Adrenal gland (tissue), 12 donors: Measurements from ENCODE around the gene PACS1. TPM values are rescaled to one million over a fixed set of nuclear protein-coding genes. Genes with fewer than 3 reads are reported as not detected.
A peak's percentile ranks its signal among the peaks of the same experiment; 100 is the strongest.

Experiments
- DNase-seq, 7 donors: peaks; one replicate each; pipeline ENCODE4 v3.0.0-alpha.2; 2019 to 2020
- H3K27ac ChIP-seq, 5 donors: fragments of 200-600 bp; sonication (generic) in 4 of 5; 1 replicate in 3 of 5; 2 replicates in 2 of 5; pipeline versions ENCODE4 v1.5.1 to v1.8.0; 2016 to 2020; ENCODE audit warnings: mild to moderate bottlenecking in 1 of 5
- H3K27me3 ChIP-seq: fragments of 200-600 bp; 2 replicates; pipeline ENCODE4 v1.8.0; 2021
- H3K36me3 ChIP-seq, 2 donors: fragments of 200-600 bp; replicated peaks in 1 of 2; 1 replicate in 1 of 2; 2 replicates in 1 of 2; pipeline versions ENCODE4 v1.5.1 to v1.8.0; 2018 to 2022
- H3K4me1 ChIP-seq, 2 donors: fragments of 200-600 bp; replicated peaks in 1 of 2; 1 replicate in 1 of 2; 2 replicates in 1 of 2; pipeline versions ENCODE4 v1.5.1 to v1.8.0; 2018 to 2021
- H3K4me3 ChIP-seq, 4 donors: fragments of 200-600 bp; sonication (generic) in 3 of 4; one replicate each; pipeline ENCODE4 v1.5.1; 2016 to 2018
- H3K9me3 ChIP-seq, 3 donors: fragments of 200-600 bp; sonication (generic) in 1 of 3; replicated peaks in 1 of 3; 1 replicate in 2 of 3; 2 replicates in 1 of 3; pipeline versions ENCODE4 v1.5.1 to v1.8.0; 2016 to 2021
- POLR2A ChIP-seq, 2 donors: fragments of 450-650 bp; IDR thresholded peaks; one replicate each; pipeline ENCODE4 v1.6.1; 2017; ENCODE audit warnings: antibody characterized with exemption in 2 of 2, mild to moderate bottlenecking in 2 of 2, moderate library complexity in 1 of 2
- WGBS, 4 donors: extraction: QIAGEN DNeasy Blood & Tissue Kit in 2 of 4; methylation state at CpG; one replicate each; pipeline versions ENCODE4 v1.1.5 to v1.1.7; 2013 to 2017; 5-methylcytosine and 5-hydroxymethylcytosine counted together
- intact Hi-C, 2 donors: fragments of 100-400 bp; cut with DNase I; formaldehyde crosslinking; loops; one replicate each; pipeline versions ENCODE4 v1.14.1 to v1.15.0; 2022 to 2023
- polyA plus RNA-seq, 3 donors: library from polyadenylated mRNA; stranded (reverse); fragments of 200-250 nt in 2 of 3; fragments of 350-450 nt in 1 of 3; fragmentation: Illumina TruSeq in 1 of 3; extraction: RNeasy Lipid Tissue Mini Kit (QIAGEN cat#74804) in 1 of 3; gene quantifications; one replicate each; pipeline ENCODE4 v1.2.3, GENCODE V29; 2013 to 2014
- total RNA-seq, 9 donors: library from RNA; depleted of rRNA in 4 of 9; stranded (reverse); fragments of >200 nt in 4 of 9; fragments of 120-200 nt in 1 of 9; fragmentation: NEBNext Ultra II Directional in 1 of 9; extraction: Animal tissue kit (Norgen Biotek cat#: 25700) in 1 of 9; gene quantifications; one replicate each; pipeline versions ENCODE4 v1.1.0 to v1.2.4, GENCODE V29; 2013 to 2023
- TF ChIP-seq, protein P1 (sequence below), 6 experiments: fragments of 450-650 bp in 4 of 6; fragments of 200-600 bp in 2 of 6; sonication (generic) in 1 of 6; IDR thresholded peaks; 1 replicate in 5 of 6; 2 replicates in 1 of 6; pipeline versions ENCODE4 v1.5.1 to v1.8.0; 2016 to 2021; ENCODE audit warnings: antibody characterized with exemption in 6 of 6, mild to moderate bottlenecking in 2 of 6, moderate library complexity in 1 of 6
- donor health status: healthy with polysubstance abuse.
- donor health status: Bipolar disorder and iron deficiency.
- donor health status: DM: yes; HTN: yes; CAD: no.
- donor health status: DM: no; HTN: no; CAD: no.
- donor health status: DM: no; HTN: no; CAD: no.
- donor health status: DM: yes; HTN: yes; CAD: no.

Gene PACS1
- total and polyA plus RNA-seq, 12 donors: 21.1 to 60.5 (median 38.2) TPM

DNA sequence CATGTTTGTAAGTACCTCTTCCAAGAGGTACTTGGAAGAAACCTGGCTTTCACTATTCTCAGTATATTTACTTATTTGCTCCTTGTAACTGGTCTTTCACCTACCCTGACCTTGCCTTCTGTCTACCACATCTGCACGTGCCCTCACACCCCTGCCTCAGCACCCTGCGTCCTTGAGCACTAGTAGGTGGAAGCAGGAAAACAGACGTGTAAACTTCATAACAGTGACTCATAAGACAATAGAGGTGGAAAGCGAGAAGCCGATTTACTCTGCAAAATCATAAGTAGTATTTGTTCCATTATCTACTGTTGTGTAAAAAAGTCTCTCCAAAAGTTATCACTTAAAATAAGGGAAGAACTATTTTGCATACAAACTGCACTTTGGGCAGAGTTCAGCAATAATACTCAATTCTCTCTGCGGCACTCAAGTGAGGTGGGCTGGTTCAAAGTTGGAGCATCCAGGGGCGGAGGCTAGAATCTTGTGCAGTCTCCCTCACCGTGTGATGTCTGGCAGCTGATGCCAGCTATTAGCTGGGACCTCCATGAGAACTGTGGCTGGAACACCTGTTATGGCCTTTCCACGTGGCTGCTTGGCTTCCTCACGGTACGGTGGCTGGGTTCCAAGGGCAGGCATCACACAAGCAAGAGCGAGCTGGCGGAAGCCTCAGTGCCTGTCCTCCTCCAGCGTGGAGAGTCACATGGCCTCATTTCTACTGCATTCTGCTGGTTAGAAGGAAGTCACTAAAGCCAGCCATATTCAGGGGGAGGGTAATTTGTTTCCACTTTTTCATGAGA lies 30.4 kb downstream of the PACS1 start:
- TF ChIP-seq, protein P1, sequence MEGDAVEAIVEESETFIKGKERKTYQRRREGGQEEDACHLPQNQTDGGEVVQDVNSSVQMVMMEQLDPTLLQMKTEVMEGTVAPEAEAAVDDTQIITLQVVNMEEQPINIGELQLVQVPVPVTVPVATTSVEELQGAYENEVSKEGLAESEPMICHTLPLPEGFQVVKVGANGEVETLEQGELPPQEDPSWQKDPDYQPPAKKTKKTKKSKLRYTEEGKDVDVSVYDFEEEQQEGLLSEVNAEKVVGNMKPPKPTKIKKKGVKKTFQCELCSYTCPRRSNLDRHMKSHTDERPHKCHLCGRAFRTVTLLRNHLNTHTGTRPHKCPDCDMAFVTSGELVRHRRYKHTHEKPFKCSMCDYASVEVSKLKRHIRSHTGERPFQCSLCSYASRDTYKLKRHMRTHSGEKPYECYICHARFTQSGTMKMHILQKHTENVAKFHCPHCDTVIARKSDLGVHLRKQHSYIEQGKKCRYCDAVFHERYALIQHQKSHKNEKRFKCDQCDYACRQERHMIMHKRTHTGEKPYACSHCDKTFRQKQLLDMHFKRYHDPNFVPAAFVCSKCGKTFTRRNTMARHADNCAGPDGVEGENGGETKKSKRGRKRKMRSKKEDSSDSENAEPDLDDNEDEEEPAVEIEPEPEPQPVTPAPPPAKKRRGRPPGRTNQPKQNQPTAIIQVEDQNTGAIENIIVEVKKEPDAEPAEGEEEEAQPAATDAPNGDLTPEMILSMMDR (IDR thresholded peaks at IDR 0.05): no peak
- TF ChIP-seq POLR2A (IDR thresholded peaks at IDR 0.05): no peak
- Histone ChIP-seq H3K4me3 (no peak overlapping the region), H3K9me3 (no peaks in the 10 kb centered on the region), H3K27ac (peak overlapping the region in 4 of 5 donors; percentile 30 to 74 (median 50)), H3K36me3 (no peaks in the 10 kb centered on the region), H3K4me1 (peaks cover 5 to 17% of the 10 kb centered on the region in 2 donors), H3K27me3 (no peaks in the 10 kb centered on the region)
- intact Hi-C loops: no loop called here
- WGBS, 4 donors: 22 to 42% (median 30%) methylated on average over 9 to 14 of the region's 14 CpGs
- peak; percentile 79 to 93 (median 90) for DNase-seq

DNA sequence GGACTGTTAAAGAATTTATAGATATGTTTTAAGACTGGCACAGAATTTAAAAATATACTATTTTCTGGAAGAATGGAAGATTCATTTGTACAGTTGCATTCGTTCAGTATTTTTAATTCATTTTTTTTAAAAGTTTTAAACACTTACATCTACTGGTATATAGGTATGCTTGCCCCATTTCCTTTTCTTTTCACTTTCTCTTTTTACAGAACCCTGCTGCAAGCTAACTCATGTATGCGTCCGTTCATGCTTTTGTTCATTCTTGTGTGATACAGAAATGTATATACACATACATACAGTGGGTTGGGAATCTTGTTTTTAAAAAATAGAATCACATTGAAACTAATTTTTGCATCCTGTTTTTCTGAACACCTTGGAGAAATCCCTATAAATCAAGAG lies 31.0 kb downstream of the PACS1 start:
- intact Hi-C loops: no loop called here
- DNase-seq: no peak
- Histone ChIP-seq H3K9me3 (no peaks in the 10 kb centered on the region), H3K4me1 (peaks cover 5 to 17% of the 10 kb centered on the region in 2 donors), H3K27ac (peak overlapping the region in 2 of 5 donors; percentile 40 to 74), H3K36me3 (no peaks in the 10 kb centered on the region), H3K27me3 (no peaks in the 10 kb centered on the region), H3K4me3 (no peak overlapping the region)
- WGBS, 4 donors: 62 to 76% (median 71%) methylated on average over 3 of the region's 3 CpGs
- TF ChIP-seq POLR2A (IDR thresholded peaks at IDR 0.05): no peak
- TF ChIP-seq, protein P1 (IDR thresholded peaks at IDR 0.05): no peak

DNA sequence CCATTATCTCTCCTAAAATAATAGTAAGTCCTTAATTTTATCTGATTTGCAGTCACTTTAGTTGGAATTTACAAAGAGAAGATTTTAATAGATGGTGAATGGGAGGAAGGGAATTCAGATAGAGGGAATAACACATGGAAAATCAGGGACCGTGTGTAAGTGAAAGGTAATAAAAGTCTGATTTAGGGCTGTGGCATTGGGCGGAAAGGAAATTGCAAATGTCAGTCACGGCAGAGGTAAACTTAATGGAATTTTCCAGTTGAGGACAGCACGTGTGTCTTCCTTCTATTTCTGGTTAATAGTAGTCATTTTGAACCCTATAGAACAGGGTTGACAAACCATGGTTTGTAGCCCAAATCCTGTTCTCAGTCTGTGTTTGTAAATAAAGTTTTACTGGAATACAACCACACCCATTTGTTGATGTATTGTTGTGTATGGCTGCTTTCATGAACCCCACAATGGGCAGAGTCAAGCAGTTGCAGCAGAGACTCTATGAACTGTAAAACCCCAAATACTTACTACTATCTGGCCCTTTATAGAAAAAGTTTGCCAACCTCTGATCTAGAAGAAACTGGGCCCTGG lies 34.1 kb downstream of the PACS1 start:
- Histone ChIP-seq H3K9me3 (no peaks in the 10 kb centered on the region), H3K4me1 (peaks cover 5 to 17% of the 10 kb centered on the region in 2 donors), H3K27me3 (no peaks in the 10 kb centered on the region), H3K4me3 (no peak overlapping the region), H3K27ac (no peak overlapping the region), H3K36me3 (no peaks in the 10 kb centered on the region)
- whole genome bisulfite sequencing, 4 donors: 76 to 90% (median 82%) methylated on average over 4 of the region's 4 CpGs
- intact Hi-C loops: no loop called here
- DNase-seq: no peak
- TF ChIP-seq, protein P1 (IDR thresholded peaks at IDR 0.05): no peak

DNA sequence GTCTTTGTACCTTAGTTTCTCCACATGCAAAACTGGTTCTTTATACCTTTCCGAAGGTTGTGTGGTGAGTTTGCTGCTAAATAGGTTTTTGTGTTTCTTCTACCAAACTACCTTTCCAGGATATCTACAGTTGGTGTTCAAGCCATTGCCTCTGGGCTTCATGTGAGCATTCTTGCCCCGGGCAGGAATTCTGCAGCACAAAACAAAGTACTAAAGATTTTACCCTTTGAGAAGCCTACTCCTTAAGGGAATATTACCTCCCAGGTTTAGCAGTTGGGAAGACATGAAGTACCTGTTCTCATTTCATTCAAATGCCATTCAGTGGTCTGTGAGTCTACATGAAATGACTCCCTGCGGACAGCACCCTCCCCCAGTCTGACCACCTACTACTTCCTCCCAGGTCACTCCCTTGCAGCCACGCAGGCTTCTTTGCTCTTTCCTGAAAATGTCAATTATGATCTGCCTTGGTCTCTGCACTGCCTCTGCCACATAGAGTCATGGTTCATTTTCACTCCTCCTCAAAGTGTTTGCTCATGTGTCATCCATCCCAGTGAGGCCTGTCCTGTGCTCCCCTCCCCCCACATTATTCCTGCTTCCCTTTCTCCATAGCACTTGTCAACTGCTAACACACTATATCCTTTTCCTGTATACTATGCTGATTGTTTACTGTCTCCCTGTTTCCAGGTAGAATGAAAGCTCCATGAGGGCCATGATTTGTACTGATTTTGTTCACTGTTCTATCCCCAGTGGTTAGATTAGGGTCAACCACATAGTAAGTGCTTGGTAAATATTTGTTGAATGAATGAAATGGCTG lies 36.9 kb downstream of the PACS1 start:
- WGBS, 4 donors: 84 to 97% (median 86%) methylated on average over 4 of the region's 4 CpGs
- intact Hi-C loops: no loop called here
- no peaks in the 10 kb centered on the region for H3K36me3 ChIP-seq
- peaks cover 3 to 6% of the 10 kb centered on the region in 2 donors for H3K4me1 ChIP-seq
- DNase-seq: no peak
- H3K27ac ChIP-seq: no peak overlapping the region
- no peak overlapping the region for H3K4me3 ChIP-seq
- TF ChIP-seq, protein P1 (IDR thresholded peaks at IDR 0.05): no peak
- no peak for TF ChIP-seq POLR2A (IDR thresholded peaks at IDR 0.05)
- no peaks in the 10 kb centered on the region for H3K27me3 ChIP-seq
- no peaks in the 10 kb centered on the region for H3K9me3 ChIP-seq
